Breast epithelium (tissue), 4 donors: ENCODE data around the gene CHST7. TPM values are rescaled to one million over a fixed set of nuclear protein-coding genes. Genes with fewer than 3 reads are reported as not detected.
A peak's percentile ranks its signal among the peaks of the same experiment; 100 is the strongest.

ENCODE experiments used
- DNase-seq, 2 donors: peaks; one replicate each; pipeline ENCODE4 v3.0.0-alpha.2; 2019; ENCODE audit warnings: low spot score in 2 of 2
- H3K27ac ChIP-seq, 2 donors: fragments of 200-600 bp; sonication (generic) in 1 of 2; one replicate each; pipeline ENCODE4 v1.5.1; 2016 to 2019; ENCODE audit warnings: mild to moderate bottlenecking in 1 of 2
- H3K27me3 ChIP-seq, 2 donors: fragments of 200-600 bp; sonication (generic) in 1 of 2; one replicate each; pipeline versions ENCODE4 v1.5.1 to v1.6.0; 2017 to 2019; ENCODE audit warnings: control low read depth in 1 of 2, mild to moderate bottlenecking in 1 of 2
- H3K36me3 ChIP-seq: fragments of 200-600 bp; one replicate; pipeline ENCODE4 v1.5.1; 2019
- H3K4me1 ChIP-seq, 2 donors: fragments of 200-600 bp; sonication (generic); one replicate each; pipeline ENCODE4 v1.5.1; 2016 to 2019; ENCODE audit warnings: control low read depth in 1 of 2
- H3K4me3 ChIP-seq, 3 donors: fragments of 200-600 bp; sonication (generic); 1 replicate in 2 of 3; 2 replicates in 1 of 3; pipeline ENCODE4 v1.5.1; 2016 to 2019; ENCODE audit warnings: mild to moderate bottlenecking in 3 of 3, moderate library complexity in 2 of 3
- H3K9me3 ChIP-seq, 2 donors: fragments of 200-600 bp; sonication (generic) in 1 of 2; one replicate each; pipeline ENCODE4 v1.5.1; 2016 to 2019; ENCODE audit warnings: control low read depth in 1 of 2
- CTCF ChIP-seq, 3 donors: fragments of 450-650 bp; IDR thresholded peaks; one replicate each; pipeline ENCODE4 v1.5.1; 2016 to 2017; ENCODE audit warnings: antibody characterized with exemption in 3 of 3, mild to moderate bottlenecking in 3 of 3, moderate library complexity in 3 of 3
- POLR2A ChIP-seq: fragments of 450-650 bp; IDR thresholded peaks from one replicate; pipeline ENCODE4 v1.6.1; 2016; ENCODE audit warnings: antibody characterized with exemption, mild to moderate bottlenecking, moderate library complexity
- POLR2AphosphoS5 ChIP-seq, 3 donors: sonication (generic); formaldehyde crosslinking; IDR thresholded peaks; one replicate each; pipeline ENCODE4 v1.6.1; 2017; ENCODE audit warnings: antibody characterized with exemption in 3 of 3
- intact Hi-C: fragments of 100-400 bp; cut with DNase I; formaldehyde crosslinking; loops from one replicate; pipeline ENCODE4 v1.15.1; 2023; ENCODE audit warnings: low total_unique reads
- total RNA-seq, 3 donors: library from RNA; depleted of rRNA; stranded (reverse); fragments of >200 nt; gene quantifications; one replicate each; pipeline ENCODE4 v1.1.0, GENCODE V29; 2016

CHST7 gene
- total RNA-seq, 3 donors from 2014 or later: 7.5 to 81.6 (median 10.8) TPM

- Histone ChIP-seq H3K9me3 (no peaks in the 10 kb centered on the region), H3K4me3 (no peak overlapping the region), H3K4me1 (no peaks in the 10 kb centered on the region), H3K27ac (no peak overlapping the region), H3K36me3 (no peaks in the 10 kb centered on the region), H3K27me3 (peaks cover 0 to 8% of the 10 kb centered on the region in 2 donors)
- intact Hi-C loops: no loop called here
- TF ChIP-seq POLR2A (no peak), CTCF (IDR thresholded peaks at IDR 0.05) (no peak), POLR2AphosphoS5 (IDR thresholded peaks at IDR 0.05) (no peak)
- no peak for DNase-seq
Measured at GRCh38 chrX:46637938-46638337, 64.4 kb downstream of the CHST7 start.

- Histone ChIP-seq H3K36me3 (no peaks in the 10 kb centered on the region), H3K4me3 (no peak overlapping the region), H3K9me3 (no peaks in the 10 kb centered on the region), H3K27me3 (peaks cover 0 to 14% of the 10 kb centered on the region in 2 donors), H3K27ac (no peak overlapping the region), H3K4me1 (no peaks in the 10 kb centered on the region)
- no peak for DNase-seq
- intact Hi-C loops: loop anchor here (5.0 kb wide), 1 partner anchor 105 kb away; no protein-coding TSS in a partner anchor
- no peak for TF ChIP-seq POLR2A
- peak in 2 of 3 donors; percentile 32 to 39 for TF ChIP-seq CTCF (IDR thresholded peaks at IDR 0.05)
Measured at GRCh38 chrX:46642145-46642544, 68.6 kb downstream of the CHST7 start.

GRCh38 chrX:46643636-46644035 is 70.1 kb downstream of the CHST7 start:
- no peak overlapping the region for H3K4me3 ChIP-seq
- TF ChIP-seq POLR2A (no peak), POLR2AphosphoS5 (IDR thresholded peaks at IDR 0.05) (no peak), CTCF (IDR thresholded peaks at IDR 0.05) (no peak)
- no peaks in the 10 kb centered on the region for H3K36me3 ChIP-seq
- no peak overlapping the region for H3K27ac ChIP-seq
- DNase-seq: no peak
- peaks cover 0 to 27% of the 10 kb centered on the region in 2 donors for H3K27me3 ChIP-seq
- intact Hi-C loops: loop anchor here (5.0 kb wide), 1 partner anchor 106 kb away; no protein-coding TSS in a partner anchor
- H3K9me3 ChIP-seq: no peaks in the 10 kb centered on the region
- H3K4me1 ChIP-seq: no peaks in the 10 kb centered on the region

GRCh38 chrX:46645614-46646013 is 72.0 kb downstream of the CHST7 start:
- TF ChIP-seq CTCF (IDR thresholded peaks at IDR 0.05) (no peak), POLR2A (no peak), POLR2AphosphoS5 (IDR thresholded peaks at IDR 0.05) (no peak)
- Histone ChIP-seq H3K4me1 (no peaks in the 10 kb centered on the region), H3K27ac (no peak overlapping the region), H3K36me3 (no peaks in the 10 kb centered on the region), H3K4me3 (no peak overlapping the region), H3K27me3 (peaks cover 0 to 32% of the 10 kb centered on the region in 2 donors), H3K9me3 (no peaks in the 10 kb centered on the region)
- intact Hi-C loops: no loop called here
- no peak for DNase-seq

- no peak for DNase-seq
- peaks cover 0 to 38% of the 10 kb centered on the region in 2 donors for H3K27me3 ChIP-seq
- TF ChIP-seq POLR2AphosphoS5 (IDR thresholded peaks at IDR 0.05): no peak
- TF ChIP-seq CTCF (IDR thresholded peaks at IDR 0.05): no peak
- TF ChIP-seq POLR2A: no peak
- no peak overlapping the region for H3K4me3 ChIP-seq
- H3K9me3 ChIP-seq: no peaks in the 10 kb centered on the region
- intact Hi-C loops: no loop called here
- H3K36me3 ChIP-seq: no peaks in the 10 kb centered on the region
- no peaks in the 10 kb centered on the region for H3K4me1 ChIP-seq
- no peak overlapping the region for H3K27ac ChIP-seq
Measured at GRCh38 chrX:46647251-46647650, 73.7 kb downstream of the CHST7 start.

Other genes starting within 250 kb of the CHST7 start
- gene ZNF674, start 28.3 kb upstream of the CHST7 start, total RNA-seq: 1 to 10 TPM; 2.6 to 7.3 (median 3.8) TPM
- 10 to 100 TPM in 2 of 3 donors, 1 to 10 TPM in 1; 1.6 to 28.1 (median 12.8) TPM for gene SLC9A7, start 185.4 kb downstream of the CHST7 start, total RNA-seq